ENCODE measurements around the gene H1-8.

H1-8 gene

GRCh38 chr3:129599607-129600006, 56.6 kb downstream of the H1-8 start:
- DNase-seq (ENCODE audit: low read depth in 1 of 2, low spot score in 1 of 2): no peak
- in situ Hi-C loops (cut with HindIII; ENCODE audit: low pct_unique_long_range_greater_than_20kb, low sequenced_read_pairs): no loop called here
- no peak for TF ChIP-seq JUND (IDR thresholded peaks at IDR 0.05; ENCODE audit: low read depth)

- no peak for TF ChIP-seq JUND (IDR thresholded peaks at IDR 0.05; ENCODE audit: low read depth)
- DNase-seq (ENCODE audit: low read depth in 1 of 2, low spot score in 1 of 2): no peak
- in situ Hi-C loops (cut with HindIII; ENCODE audit: low pct_unique_long_range_greater_than_20kb, low sequenced_read_pairs): no loop called here
Measured at GRCh38 chr3:129600348-129600747, 57.4 kb downstream of the H1-8 start.
